Measurements from ENCODE around the gene YIF1B.
A peak's percentile ranks its signal among the peaks of the same experiment; 100 is the strongest.
"Not testable (repeated sequence)": the region's sequence is repeated elsewhere in the genome, so short reads cannot be mapped to it uniquely, and the experiment has no call there.

YIF1B gene

GRCh38 chr19:38315657-38316476, at the start of gene YIF1B:
Gene YIF1B, minus strand, starts transcription at chr19:38315947. Its CDS starts 30 bp downstream, at chr19:38315917.
- DNase-seq (ENCODE audit: low spot score), result peak; percentile 99

- DNase-seq (ENCODE audit: low spot score), result not testable (repeated sequence)
These were observed 47.4 kb upstream of the YIF1B start for GRCh38 chr19:38362946-38363688.

GRCh38 chr19:38362076-38362945, 46.6 kb upstream of the YIF1B start:
- peak; percentile 93 for DNase-seq (ENCODE audit: low spot score)

GRCh38 chr19:38361633-38362075, 45.9 kb upstream of the YIF1B start:
- DNase-seq (ENCODE audit: low spot score), result peak; percentile 95

- no peak for DNase-seq (ENCODE audit: low spot score)
These were observed 45.3 kb upstream of the YIF1B start for GRCh38 chr19:38360839-38361631.

- DNase-seq (ENCODE audit: low spot score), result no peak
These were observed 44.6 kb upstream of the YIF1B start for GRCh38 chr19:38360351-38360750.

- no peak for DNase-seq (ENCODE audit: low spot score)
These were observed 43.7 kb upstream of the YIF1B start for GRCh38 chr19:38359242-38360021.

GRCh38 chr19:38358071-38358470, 42.3 kb upstream of the YIF1B start:
- no peak for DNase-seq (ENCODE audit: low spot score)

GRCh38 chr19:38355728-38356725, 40.3 kb upstream of the YIF1B start:
- no peak for DNase-seq (ENCODE audit: low spot score)

GRCh38 chr19:38352611-38353010, 36.9 kb upstream of the YIF1B start:
- no peak for DNase-seq (ENCODE audit: low spot score)

- no peak for DNase-seq (ENCODE audit: low spot score)
These were observed 36.2 kb upstream of the YIF1B start for GRCh38 chr19:38351865-38352395.

- DNase-seq (ENCODE audit: low spot score), result no peak
These were observed 35.1 kb upstream of the YIF1B start for GRCh38 chr19:38350883-38351282.

GRCh38 chr19:38346837-38347236, 31.1 kb upstream of the YIF1B start:
- no peak for DNase-seq (ENCODE audit: low spot score)

GRCh38 chr19:38340927-38341326, 25.2 kb upstream of the YIF1B start:
- no peak for DNase-seq (ENCODE audit: low spot score)

GRCh38 chr19:38339011-38339410, 23.3 kb upstream of the YIF1B start:
- not testable (repeated sequence) for DNase-seq (ENCODE audit: low spot score)

GRCh38 chr19:38337360-38337653, 21.6 kb upstream of the YIF1B start:
- no peak for DNase-seq (ENCODE audit: low spot score)

GRCh38 chr19:38336638-38337359, 21.1 kb upstream of the YIF1B start:
- DNase-seq (ENCODE audit: low spot score), result peak; percentile 96

- DNase-seq (ENCODE audit: low spot score), result peak; percentile 99
These were observed 20.3 kb upstream of the YIF1B start for GRCh38 chr19:38335949-38336637.
